ENCODE results near the gene BPGM.
A peak's percentile ranks its signal among the peaks of the same experiment; 100 is the strongest.

BPGM gene

GRCh38 chr7:134724606-134725005, 78.0 kb downstream of the BPGM start (continued):
- TF ChIP-seq ZNF654 (tag by site-specific recombination; IDR thresholded peaks at IDR 0.05; ENCODE audit: low read depth) (peak; percentile 26; the same call in 1 of the 2 replicates), ZSCAN16 (tag by site-specific recombination; IDR thresholded peaks at IDR 0.05) (no peak), ZNF121 (tag by site-specific recombination; IDR thresholded peaks at IDR 0.05) (no peak), ZNF530 (tag by site-specific recombination; IDR thresholded peaks at IDR 0.05; ENCODE audit: low read depth) (no peak), ZFP3 (tag by site-specific recombination; IDR thresholded peaks at IDR 0.05; ENCODE audit: low read depth) (no peak), ZNF76 (tag by site-specific recombination; IDR thresholded peaks at IDR 0.05; ENCODE audit: borderline replicate concordance, low read depth) (no peak)

- CTCF ChIA-PET = interaction anchor here (0.7 to 1.2 kb wide), 9 partner anchors 12 to 228 kb away, joined by 3 to 5 read pairs (median 3); no protein-coding TSS in a partner anchor
- no peak overlapping the region for H3K27ac ChIP-seq (ENCODE audit: extremely low read depth, low read depth, low read length)
- no peak for TF ChIP-seq ZNF488 (tag by site-specific recombination; IDR thresholded peaks at IDR 0.05)
- TF ChIP-seq ZNF692 (tag by site-specific recombination; IDR thresholded peaks at IDR 0.05) = no peak
- no peak for TF ChIP-seq REST (tag by site-specific recombination; IDR thresholded peaks at IDR 0.05)
- TF ChIP-seq CTCF (tag by site-specific recombination; IDR thresholded peaks at IDR 0.05) = no peak
- no peak for TF ChIP-seq ZFP41 (tag by site-specific recombination; IDR thresholded peaks at IDR 0.05; ENCODE audit: borderline replicate concordance)
- no peak for TF ChIP-seq ZNF132 (tag by site-specific recombination; IDR thresholded peaks at IDR 0.05; ENCODE audit: borderline replicate concordance)
- TF ChIP-seq SCRT1 (tag by site-specific recombination; IDR thresholded peaks at IDR 0.05; ENCODE audit: borderline replicate concordance) = no peak
- no peak for TF ChIP-seq ZNF837 (tag by site-specific recombination; IDR thresholded peaks at IDR 0.05)
- no peak for TF ChIP-seq ZNF510 (tag by site-specific recombination; IDR thresholded peaks at IDR 0.05; ENCODE audit: insufficient replicate concordance)
- no peaks in the 10 kb centered on the region for H3K36me3 ChIP-seq (ENCODE audit: control insufficient read depth in 2 of 2, insufficient read depth in 1 of 2, low read length in 2 of 2)
- H3K9me3 ChIP-seq (ENCODE audit: control insufficient read depth, insufficient read depth, low read depth, low read length) = no peaks in the 10 kb centered on the region
- no peak overlapping the region for H3K4me3 ChIP-seq (ENCODE audit: low read depth, low read length)
- POLR2A ChIA-PET = interaction anchor here (0.6 kb wide), 1 partner anchor 30 kb away, joined by 9 read pairs; no protein-coding TSS in a partner anchor
- H3K4me1 ChIP-seq (ENCODE audit: control insufficient read depth, insufficient read depth, low read length) = no peaks in the 10 kb centered on the region
Measured at GRCh38 chr7:134726581-134726980, 79.9 kb downstream of the BPGM start.

- Histone ChIP-seq H3K9me3 (ENCODE audit: control insufficient read depth, insufficient read depth, low read depth, low read length) (no peaks in the 10 kb centered on the region), H3K27ac (ENCODE audit: extremely low read depth, low read depth, low read length) (no peak overlapping the region), H3K4me3 (ENCODE audit: low read depth, low read length) (no peak overlapping the region), H3K36me3 (ENCODE audit: control insufficient read depth in 2 of 2, insufficient read depth in 1 of 2, low read length in 2 of 2) (no peaks in the 10 kb centered on the region), H3K4me1 (ENCODE audit: control insufficient read depth, insufficient read depth, low read length) (no peaks in the 10 kb centered on the region)
- ChIA-PET CTCF (interaction anchor here (0.6 to 1.2 kb wide), 5 partner anchors 9 to 38 kb away, joined by 3 to 5 read pairs (median 4); no protein-coding TSS in a partner anchor), POLR2A (no interaction called here)
- TF ChIP-seq ZNF777 (tag by site-specific recombination; IDR thresholded peaks at IDR 0.05; ENCODE audit: borderline replicate concordance) = no peak
- TF ChIP-seq ZBTB48 (tag by site-specific recombination; IDR thresholded peaks at IDR 0.05) = no peak
- TF ChIP-seq KLF8 (tag by site-specific recombination; IDR thresholded peaks at IDR 0.05) = no peak
- no peak for TF ChIP-seq ZNF2 (tag by site-specific recombination; IDR thresholded peaks at IDR 0.05)
- no peak for TF ChIP-seq CTCF (tag by site-specific recombination; IDR thresholded peaks at IDR 0.05)
- TF ChIP-seq KLF17 (tag by site-specific recombination; IDR thresholded peaks at IDR 0.05) = no peak
- TF ChIP-seq ZNF266 (tag by site-specific recombination; IDR thresholded peaks at IDR 0.05; ENCODE audit: low read depth) = no peak
- no peak for TF ChIP-seq ZNF121 (tag by site-specific recombination; IDR thresholded peaks at IDR 0.05)
Measured at GRCh38 chr7:134727711-134728110, 81.1 kb downstream of the BPGM start.

Measured in HEK293 (cell line).